ENCODE measurements around the gene ALK. TPM values are rescaled to one million over a fixed set of nuclear protein-coding genes. Genes with fewer than 3 reads are reported as not detected.

ALK gene
- total RNA-seq, 4 donors from 2014 or later: 0.32 to 0.42 TPM; not detected in 2

- Histone ChIP-seq H3K4me1 (no peaks in the 10 kb centered on the region), H3K36me3 (no peaks in the 10 kb centered on the region), H3K4me3 (no peak overlapping the region), H3K27me3 (peaks cover 4% of the 10 kb centered on the region), H3K9me3 (no peaks in the 10 kb centered on the region), H3K27ac (no peak overlapping the region)
- 65% methylated on average over 5 of the region's 5 CpGs for WGBS
- no peak for TF ChIP-seq EP300 (IDR thresholded peaks at IDR 0.05)
- TF ChIP-seq POLR2AphosphoS5 (IDR thresholded peaks at IDR 0.05): no peak
- TF ChIP-seq POLR2A (IDR thresholded peaks at IDR 0.05): no peak
- TF ChIP-seq, protein P1, sequence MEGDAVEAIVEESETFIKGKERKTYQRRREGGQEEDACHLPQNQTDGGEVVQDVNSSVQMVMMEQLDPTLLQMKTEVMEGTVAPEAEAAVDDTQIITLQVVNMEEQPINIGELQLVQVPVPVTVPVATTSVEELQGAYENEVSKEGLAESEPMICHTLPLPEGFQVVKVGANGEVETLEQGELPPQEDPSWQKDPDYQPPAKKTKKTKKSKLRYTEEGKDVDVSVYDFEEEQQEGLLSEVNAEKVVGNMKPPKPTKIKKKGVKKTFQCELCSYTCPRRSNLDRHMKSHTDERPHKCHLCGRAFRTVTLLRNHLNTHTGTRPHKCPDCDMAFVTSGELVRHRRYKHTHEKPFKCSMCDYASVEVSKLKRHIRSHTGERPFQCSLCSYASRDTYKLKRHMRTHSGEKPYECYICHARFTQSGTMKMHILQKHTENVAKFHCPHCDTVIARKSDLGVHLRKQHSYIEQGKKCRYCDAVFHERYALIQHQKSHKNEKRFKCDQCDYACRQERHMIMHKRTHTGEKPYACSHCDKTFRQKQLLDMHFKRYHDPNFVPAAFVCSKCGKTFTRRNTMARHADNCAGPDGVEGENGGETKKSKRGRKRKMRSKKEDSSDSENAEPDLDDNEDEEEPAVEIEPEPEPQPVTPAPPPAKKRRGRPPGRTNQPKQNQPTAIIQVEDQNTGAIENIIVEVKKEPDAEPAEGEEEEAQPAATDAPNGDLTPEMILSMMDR (IDR thresholded peaks at IDR 0.05): no peak
- no peak for DNase-seq (ENCODE audit: low spot score in 2 of 2)
Observed at GRCh38 chr2:29786361-29786760, 135.0 kb downstream of the ALK start.

GRCh38 chr2:29783666-29784065 is 137.7 kb downstream of the ALK start:
- Histone ChIP-seq H3K4me3 (no peak overlapping the region), H3K9me3 (no peaks in the 10 kb centered on the region), H3K4me1 (no peaks in the 10 kb centered on the region), H3K27me3 (peaks cover 4% of the 10 kb centered on the region), H3K27ac (no peak overlapping the region), H3K36me3 (no peaks in the 10 kb centered on the region)
- TF ChIP-seq POLR2AphosphoS5 (IDR thresholded peaks at IDR 0.05): no peak
- no peak for TF ChIP-seq POLR2A (IDR thresholded peaks at IDR 0.05)
- TF ChIP-seq, protein P1 (IDR thresholded peaks at IDR 0.05): no peak
- TF ChIP-seq EP300 (IDR thresholded peaks at IDR 0.05): no peak
- no peak for DNase-seq (ENCODE audit: low spot score in 2 of 2)
- 64% methylated on average over 6 of the region's 6 CpGs for WGBS

- no peak for DNase-seq (ENCODE audit: low spot score in 2 of 2)
- Histone ChIP-seq H3K27me3 (peaks cover 4% of the 10 kb centered on the region), H3K4me3 (no peak overlapping the region), H3K4me1 (no peaks in the 10 kb centered on the region), H3K36me3 (no peaks in the 10 kb centered on the region), H3K27ac (no peak overlapping the region), H3K9me3 (no peaks in the 10 kb centered on the region)
- TF ChIP-seq, protein P1 (IDR thresholded peaks at IDR 0.05): no peak
- TF ChIP-seq POLR2AphosphoS5 (IDR thresholded peaks at IDR 0.05) (no peak), POLR2A (IDR thresholded peaks at IDR 0.05) (no peak), EP300 (IDR thresholded peaks at IDR 0.05) (no peak)
- 63% methylated on average over 7 of the region's 7 CpGs for WGBS
Observed at GRCh38 chr2:29782549-29783458, 138.6 kb downstream of the ALK start.

- TF ChIP-seq, protein P1 (IDR thresholded peaks at IDR 0.05): no peak
- TF ChIP-seq EP300 (IDR thresholded peaks at IDR 0.05) (no peak), POLR2AphosphoS5 (IDR thresholded peaks at IDR 0.05) (no peak), POLR2A (IDR thresholded peaks at IDR 0.05) (no peak)
- DNase-seq (ENCODE audit: low spot score in 2 of 2): no peak
- WGBS: 67% methylated on average over 1 of the region's 1 CpG
Observed at GRCh38 chr2:29782087-29782486, 139.3 kb downstream of the ALK start.

GRCh38 chr2:29780906-29781305 is 140.5 kb downstream of the ALK start:
- H3K4me1 ChIP-seq: no peaks in the 10 kb centered on the region
- peaks cover 4% of the 10 kb centered on the region for H3K27me3 ChIP-seq
- H3K9me3 ChIP-seq: no peaks in the 10 kb centered on the region
- no peak for DNase-seq (ENCODE audit: low spot score in 2 of 2)
- H3K36me3 ChIP-seq: no peaks in the 10 kb centered on the region
- H3K4me3 ChIP-seq: no peak overlapping the region
- no peak for TF ChIP-seq EP300 (IDR thresholded peaks at IDR 0.05)
- no peak for TF ChIP-seq POLR2A (IDR thresholded peaks at IDR 0.05)
- TF ChIP-seq POLR2AphosphoS5 (IDR thresholded peaks at IDR 0.05): no peak
- TF ChIP-seq, protein P1 (IDR thresholded peaks at IDR 0.05): no peak
- WGBS: 71% methylated on average over 1 of the region's 1 CpG
- no peak overlapping the region for H3K27ac ChIP-seq

More at GRCh38 chr2:29782087-29782486, 139.3 kb downstream of the ALK start:
- Histone ChIP-seq H3K27me3 (peaks cover 4% of the 10 kb centered on the region), H3K27ac (no peak overlapping the region), H3K4me3 (no peak overlapping the region), H3K36me3 (no peaks in the 10 kb centered on the region), H3K9me3 (no peaks in the 10 kb centered on the region), H3K4me1 (no peaks in the 10 kb centered on the region)
